Testis (tissue), 2 donors: ENCODE measurements around the gene MAPKAPK2.
"Not testable (repeated sequence)": the region's sequence is repeated elsewhere in the genome, so short reads cannot be mapped to it uniquely, and the experiment has no call there.

ENCODE experiments used
- CTCF ChIP-seq, 3 experiments: fragments of 450-650 bp in 2 of 3; fragments of 200-600 bp in 1 of 3; sonication (generic) in 1 of 3; IDR thresholded peaks; one replicate each; pipeline ENCODE4 v1.5.1; 2016 to 2019; ENCODE audit warnings: antibody characterized with exemption in 3 of 3, mild to moderate bottlenecking in 2 of 3, moderate library complexity in 1 of 3
- POLR2A ChIP-seq: fragments of 450-650 bp; IDR thresholded peaks from one replicate; pipeline ENCODE4 v1.6.1; 2017; ENCODE audit warnings: antibody characterized with exemption, mild to moderate bottlenecking, moderate library complexity

- not testable (repeated sequence) for TF ChIP-seq CTCF (IDR thresholded peaks at IDR 0.05); POLR2A
Observed at GRCh38 chr1:206765771-206766170, 81.1 kb downstream of the MAPKAPK2 start.
